Suprapubic skin (tissue), 3 donors: Measurements from ENCODE around the gene LRFN4.

ENCODE experiments used
- CTCF ChIP-seq, 2 donors: fragments of 200-600 bp in 1 of 2; fragments of 450-650 bp in 1 of 2; sonication (generic) in 1 of 2; IDR thresholded peaks; one replicate each; pipeline ENCODE4 v1.5.1; 2016 to 2019; ENCODE audit warnings: antibody characterized with exemption in 2 of 2, mild to moderate bottlenecking in 1 of 2, moderate library complexity in 1 of 2
- POLR2AphosphoS5 ChIP-seq, 3 donors: sonication (generic); formaldehyde crosslinking; IDR thresholded peaks; one replicate each; pipeline ENCODE4 v1.6.1; 2017; ENCODE audit warnings: antibody characterized with exemption in 3 of 3

- no peak for TF ChIP-seq CTCF (IDR thresholded peaks at IDR 0.05)
- no peak for TF ChIP-seq POLR2AphosphoS5 (IDR thresholded peaks at IDR 0.05)
These were observed 9.7 kb downstream of the LRFN4 start for GRCh38 chr11:66866511-66866986.
